ENCODE results near the gene HDGF.

Gene HDGF

GRCh38 chr1:156721131-156721530 is 30.3 kb downstream of the HDGF start:
- Histone ChIP-seq H3K4me2 (ENCODE audit: low read length) (no peak overlapping the region), H3F3A (ENCODE audit: control insufficient read depth, insufficient read depth) (peaks cover 12% of the 10 kb centered on the region), H4K20me1 (ENCODE audit: control insufficient read depth, insufficient read depth, low read depth, low read length) (peaks cover 33% of the 10 kb centered on the region), H3K27ac (ENCODE audit: low read depth, low read length) (no peak overlapping the region), H3K9me2 (replicated peaks; ENCODE audit: control insufficient read depth, low read length) (no peaks in the 10 kb centered on the region), H3K9me3 (ENCODE audit: control insufficient read depth, insufficient read depth, low read length) (no peaks in the 10 kb centered on the region), H3K4me1 (ENCODE audit: control insufficient read depth, low read length) (peaks cover 22% of the 10 kb centered on the region), H3K79me2 (ENCODE audit: control insufficient read depth, low read length) (peaks cover 49% of the 10 kb centered on the region), H3K27me3 (ENCODE audit: control insufficient read depth, low read length) (no peaks in the 10 kb centered on the region), H3K36me3 (ENCODE audit: control insufficient read depth, low read length) (peaks cover 58% of the 10 kb centered on the region), H3K4me3 (ENCODE audit: low read length) (no peak overlapping the region)
- TF ChIP-seq CTCF (IDR thresholded peaks at IDR 0.05; ENCODE audit: low read depth, low read length, poor library complexity, severe bottlenecking) (no peak), EZH2phosphoT487 (IDR thresholded peaks at IDR 0.05; ENCODE audit: borderline replicate concordance, low read length) (no peak)

- Histone ChIP-seq H3K79me2 (ENCODE audit: control insufficient read depth, low read length) (peaks cover 13% of the 10 kb centered on the region), H3K9me2 (replicated peaks; ENCODE audit: control insufficient read depth, low read length) (no peaks in the 10 kb centered on the region), H3K9me3 (ENCODE audit: control insufficient read depth, insufficient read depth, low read length) (no peaks in the 10 kb centered on the region), H3K4me1 (ENCODE audit: control insufficient read depth, low read length) (no peaks in the 10 kb centered on the region), H3K4me2 (ENCODE audit: low read length) (no peak overlapping the region), H4K20me1 (ENCODE audit: control insufficient read depth, insufficient read depth, low read depth, low read length) (peaks cover 7% of the 10 kb centered on the region; the same call in 1 of the 2 replicates), H3K4me3 (ENCODE audit: low read length) (no peak overlapping the region), H3F3A (ENCODE audit: control insufficient read depth, insufficient read depth) (peaks cover 14% of the 10 kb centered on the region), H3K27me3 (ENCODE audit: control insufficient read depth, low read length) (no peaks in the 10 kb centered on the region), H3K27ac (ENCODE audit: low read depth, low read length) (no peak overlapping the region), H3K36me3 (ENCODE audit: control insufficient read depth, low read length) (peaks cover 22% of the 10 kb centered on the region)
- TF ChIP-seq EZH2phosphoT487 (IDR thresholded peaks at IDR 0.05; ENCODE audit: borderline replicate concordance, low read length) (no peak), CTCF (IDR thresholded peaks at IDR 0.05; ENCODE audit: low read depth, low read length, poor library complexity, severe bottlenecking) (no peak)
Measured at GRCh38 chr1:156717351-156717750, 34.1 kb downstream of the HDGF start.

- Histone ChIP-seq H3K27ac (ENCODE audit: low read depth, low read length) (no peak overlapping the region), H3K9me2 (replicated peaks; ENCODE audit: control insufficient read depth, low read length) (no peaks in the 10 kb centered on the region), H3K9me3 (ENCODE audit: control insufficient read depth, insufficient read depth, low read length) (no peaks in the 10 kb centered on the region), H3K4me3 (ENCODE audit: low read length) (no peak overlapping the region), H3K4me2 (ENCODE audit: low read length) (no peak overlapping the region), H3K27me3 (ENCODE audit: control insufficient read depth, low read length) (no peaks in the 10 kb centered on the region), H3F3A (ENCODE audit: control insufficient read depth, insufficient read depth) (peaks cover 7% of the 10 kb centered on the region), H3K79me2 (ENCODE audit: control insufficient read depth, low read length) (no peaks in the 10 kb centered on the region), H4K20me1 (ENCODE audit: control insufficient read depth, insufficient read depth, low read depth, low read length) (0 out of 2 replicates have a peak, but pooled peaks cover 3% of the 10 kb centered on the region), H3K4me1 (ENCODE audit: control insufficient read depth, low read length) (no peaks in the 10 kb centered on the region), H3K36me3 (ENCODE audit: control insufficient read depth, low read length) (peaks cover 4% of the 10 kb centered on the region; the same call in 1 of the 2 replicates)
- TF ChIP-seq EZH2phosphoT487 (IDR thresholded peaks at IDR 0.05; ENCODE audit: borderline replicate concordance, low read length) (no peak), CTCF (IDR thresholded peaks at IDR 0.05; ENCODE audit: low read depth, low read length, poor library complexity, severe bottlenecking) (no peak)
Measured at GRCh38 chr1:156714830-156715229, 36.6 kb downstream of the HDGF start.
